GM21367 (cell line): ENCODE results near the gene SNAP25.

Experiments
- ATAC-seq: cut with Tn5 transposase; IDR thresholded peaks from one replicate; pipeline ENCODE4 v1.9.1; 2021; ENCODE audit not compliant: unreplicated experiment

The SNAP25 gene

GRCh38 chr20:10328897-10329255 is 110.2 kb downstream of the SNAP25 start:
- ATAC-seq: no peak

GRCh38 chr20:10329387-10330005 is 110.9 kb downstream of the SNAP25 start:
- ATAC-seq: no peak

- no peak for ATAC-seq
Observed at GRCh38 chr20:10330071-10330470, 111.4 kb downstream of the SNAP25 start.

- ATAC-seq: no peak
Observed at GRCh38 chr20:10332656-10333415, 114.2 kb downstream of the SNAP25 start.

GRCh38 chr20:10336959-10337729 is 118.5 kb downstream of the SNAP25 start:
- no peak for ATAC-seq

- ATAC-seq: no peak
Observed at GRCh38 chr20:10338426-10339180, 120.0 kb downstream of the SNAP25 start.

- no peak for ATAC-seq
Observed at GRCh38 chr20:10339609-10340008, 121.0 kb downstream of the SNAP25 start.

- ATAC-seq: no peak
Observed at GRCh38 chr20:10342152-10342551, 123.5 kb downstream of the SNAP25 start.

- no peak for ATAC-seq
Observed at GRCh38 chr20:10344953-10345352, 126.3 kb downstream of the SNAP25 start.

- ATAC-seq: no peak
Observed at GRCh38 chr20:10347086-10347880, 128.7 kb downstream of the SNAP25 start.

- ATAC-seq: no peak
Observed at GRCh38 chr20:10349118-10349517, 130.5 kb downstream of the SNAP25 start.

- ATAC-seq: no peak
Observed at GRCh38 chr20:10350188-10350842, 131.7 kb downstream of the SNAP25 start.

- ATAC-seq: no peak
Observed at GRCh38 chr20:10352934-10353824, 134.5 kb downstream of the SNAP25 start.

GRCh38 chr20:10356628-10357027 is 138.0 kb downstream of the SNAP25 start:
- no peak for ATAC-seq
